GM12891 (cell line): ENCODE data around the gene DUSP15.
"Not testable (repeated sequence)": the region's sequence is repeated elsewhere in the genome, so short reads cannot be mapped to it uniquely, and the experiment has no call there.

Source experiments
- POLR2A ChIP-seq: IDR thresholded peaks from 2 replicates; pipeline ENCODE4 v1.6.1; 2011; ENCODE audit warnings: low read depth, low read length, control low read depth
- POLR2AphosphoS5 ChIP-seq: IDR thresholded peaks from 2 replicates; pipeline ENCODE4 v1.6.1; 2011; ENCODE audit warnings: low read depth, low read length, control low read depth

DNA sequence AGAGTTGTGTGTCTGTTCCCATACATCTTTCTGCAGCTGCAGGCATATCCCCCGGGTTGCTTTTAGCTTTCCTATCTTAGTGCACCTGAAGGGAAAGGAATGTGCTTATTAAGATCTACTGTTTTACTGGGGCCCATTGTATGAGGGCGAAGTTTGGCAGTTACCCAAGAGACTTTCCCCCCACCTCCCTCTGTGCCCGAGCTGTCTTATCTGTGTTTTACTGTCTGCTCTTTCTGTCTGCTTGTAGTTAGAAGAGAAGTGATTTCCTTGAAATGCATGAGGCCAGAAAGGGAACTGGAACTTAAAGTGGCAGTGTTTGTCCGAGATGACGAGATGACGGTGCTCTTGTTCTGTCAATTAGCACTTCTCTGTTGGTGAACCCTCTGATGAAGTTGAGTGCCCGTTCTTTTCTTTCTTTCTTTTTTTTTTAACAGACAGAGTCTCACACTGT, 47.7 kb upstream of the DUSP15 start:
- not testable (repeated sequence) for TF ChIP-seq POLR2A, POLR2AphosphoS5
